GM12878 (cell line): ENCODE data around the gene SLC13A3. TPM values are rescaled to one million over a fixed set of nuclear protein-coding genes. Genes with fewer than 3 reads are reported as not detected.

Source experiments
- ATAC-seq: fragments of 200-7000 bp; cut with Tn5 transposase; 3 replicates; pipeline ENCODE4 v1.9.1; 2020; ENCODE audit warnings: mild to moderate bottlenecking, moderate library complexity
- BruUV-seq: library from RNA; stranded (reverse); fragments of 400-500 nt; replicated peaks from 2 replicates; lab custom pipeline; 2021; lab: Mats Ljungman, UMichigan
- CTCF ChIA-PET: fragments of 300-600 bp; sonication (Branson Sonifier 250); formaldehyde crosslinking; extraction: SDS; loops from one replicate; lab custom pipeline; 2021; ENCODE audit warnings: inconsistent platforms; lab: Yijun Ruan, JAX
- POLR2A ChIA-PET: fragments of 350-600 bp; formaldehyde crosslinking; extraction: SDS; loops from one replicate; lab custom pipeline; 2021; ENCODE audit warnings: inconsistent platforms; lab: Charles Lee
- RAD21 ChIA-PET: fragments of 300-600 bp; sonication (Branson Sonifier 250); formaldehyde crosslinking; loops from one replicate; lab custom pipeline; 2023; ENCODE audit warnings: antibody characterized with exemption; ENCODE audit not compliant: unreplicated experiment; lab: Charles Lee
- SMC1A ChIA-PET: fragments of 300-600 bp; sonication (Branson Sonifier 250); formaldehyde crosslinking; loops from one replicate; lab custom pipeline; 2023; ENCODE audit not compliant: unreplicated experiment, uncharacterized antibody; lab: Charles Lee
- DNase-seq: peaks from one replicate; pipeline ENCODE4 v3.0.0-alpha.2; 2011; ENCODE audit warnings: low read depth, low spot score
- FAIRE-seq: peaks from 3 replicates; lab custom pipeline; 2011; peaks lifted over from hg19 to GRCh38; lab: Jason Lieb, UNC
- H2AFZ ChIP-seq: 2 replicates; pipeline ENCODE4 v1.6.0; 2011; ENCODE audit warnings: low read depth, low read length, control low read depth; ENCODE audit not compliant: control insufficient read depth
- H3K27ac ChIP-seq: 2 replicates; pipeline ENCODE4 v1.5.1; 2011; ENCODE audit warnings: control low read depth; ENCODE audit not compliant: control insufficient read depth, insufficient read depth
- H3K27me3 ChIP-seq, 2 experiments: replicated peaks in 1 of 2; 2 replicates each; pipeline versions ENCODE4 v1.6.0 to v1.6.1; 2011; ENCODE audit warnings: low read length in 1 of 2; ENCODE audit not compliant: control insufficient read depth in 2 of 2, insufficient read depth in 2 of 2
- H3K36me3 ChIP-seq, 2 experiments: 2 replicates each; pipeline ENCODE4 v1.5.1; 2011; ENCODE audit warnings: low read length in 1 of 2; ENCODE audit not compliant: control insufficient read depth in 2 of 2, insufficient read depth in 2 of 2
- H3K4me1 ChIP-seq: 2 replicates; pipeline ENCODE4 v1.6.1; 2011; ENCODE audit warnings: mild to moderate bottlenecking, low read length, moderate library complexity, mixed read lengths; ENCODE audit not compliant: control insufficient read depth, insufficient read depth
- H3K4me2 ChIP-seq: 2 replicates; pipeline ENCODE4 v1.6.0; 2011; ENCODE audit warnings: control low read depth; ENCODE audit not compliant: control insufficient read depth, insufficient read depth
- H3K4me3 ChIP-seq: fragments of 200-600 bp; sonication (generic); 2 replicates; pipeline ENCODE4 v1.5.1; 2016
- H3K79me2 ChIP-seq: 2 replicates; pipeline ENCODE4 v1.6.0; 2011; ENCODE audit warnings: low read length; ENCODE audit not compliant: control insufficient read depth, insufficient read depth
- H3K9ac ChIP-seq: 2 replicates; pipeline ENCODE4 v1.8.0; 2011; ENCODE audit warnings: low read length, control low read depth, mixed read lengths; ENCODE audit not compliant: control insufficient read depth, insufficient read depth
- H3K9me3 ChIP-seq: replicated peaks from 3 replicates; pipeline ENCODE4 v1.5.1; 2011; ENCODE audit warnings: mild to moderate bottlenecking, low read length; ENCODE audit not compliant: control insufficient read depth, insufficient read depth
- H4K20me1 ChIP-seq: 2 replicates; pipeline ENCODE4 v1.6.0; 2011; ENCODE audit not compliant: control insufficient read depth, insufficient read depth
- E2F4 ChIP-seq: IDR thresholded peaks from 2 replicates; pipeline ENCODE4 v1.6.1; 2012; ENCODE audit warnings: low read depth, low read length, improper control_type of control experiment
- E4F1 ChIP-seq: fragments of 450-650 bp; IDR thresholded peaks from 2 replicates; pipeline ENCODE4 v1.6.1; 2018; ENCODE audit warnings: borderline replicate concordance, mild to moderate bottlenecking; ENCODE audit not compliant: partially characterized antibody
- EGR1 ChIP-seq, 2 experiments: IDR thresholded peaks; 1 replicate in 1 of 2; 2 replicates in 1 of 2; pipeline ENCODE4 v1.6.1; 2011 to 2012; ENCODE audit warnings: low read depth in 2 of 2, low read length in 2 of 2, borderline replicate concordance in 1 of 2, mild to moderate bottlenecking in 1 of 2, moderate library complexity in 1 of 2
- JUND ChIP-seq: IDR thresholded peaks from 2 replicates; pipeline ENCODE4 v1.6.1; 2012; ENCODE audit warnings: low read depth, mild to moderate bottlenecking, low read length, improper control_type of control experiment, moderate library complexity
- POLR2AphosphoS2 ChIP-seq: IDR thresholded peaks from 2 replicates; pipeline ENCODE4 v1.6.1; 2011; ENCODE audit warnings: low read depth, mild to moderate bottlenecking, low read length, improper control_type of control experiment, moderate library complexity
- RFX5 ChIP-seq: IDR thresholded peaks from 2 replicates; pipeline ENCODE4 v1.6.1; 2011; ENCODE audit warnings: low read depth, low read length, improper control_type of control experiment
- ZNF207 ChIP-seq: fragments of 450-650 bp; IDR thresholded peaks from 2 replicates; pipeline ENCODE4 v1.6.1; 2014; ENCODE audit warnings: antibody characterized with exemption, mild to moderate bottlenecking, borderline replicate concordance
- ZSCAN29 ChIP-seq: fragments of 450-650 bp; IDR thresholded peaks from 2 replicates; pipeline ENCODE4 v1.6.1; 2017; ENCODE audit warnings: mild to moderate bottlenecking, moderate library complexity
- WGBS: methylation state at CpG from one replicate; pipeline ENCODE4 v1.1.6; 2016; ENCODE audit warnings: low lambda C conversion rate; ENCODE audit not compliant: insufficient replicate concordance, insufficient coverage; ENCODE audit errors: missing lambda C conversion rate; 5-methylcytosine and 5-hydroxymethylcytosine counted together
- in situ Hi-C: fragments of 300-500 bp; cut with MboI; formaldehyde crosslinking; loops from 9 replicates; pipeline ENCODE4 v1.14.3; 2018; ENCODE audit warnings: mixed read lengths
- intact Hi-C: fragments of 100-400 bp; cut with micrococcal nuclease; formaldehyde crosslinking; loops from one replicate; pipeline ENCODE4 v1.14.2; 2022; ENCODE audit not compliant: unreplicated experiment
- polyA plus RNA-seq, 11 experiments: library from polyadenylated mRNA; depleted of rRNA in 4 of 11; unstranded in 6 of 11; stranded (reverse) in 5 of 11; fragments of >200 nt; fragmentation: Nextera tagmentation in 4 of 11; fragmentation: Illumina TruSeq in 1 of 11; extraction: Ambion mirVana in 4 of 11; extraction: Trizol in 1 of 11; gene quantifications; 1 replicate in 1 of 11; 2 replicates in 10 of 11; pipeline versions ENCODE4 v1.2.1 to v1.2.3, GENCODE V29; 2011 to 2016; ENCODE audit warnings: inconsistent platforms in 2 of 11, missing spikeins in 2 of 11, low read depth in 1 of 11
- total RNA-seq, 4 experiments: library from RNA; depleted of rRNA in 3 of 4; stranded (reverse); fragments of >200 nt in 3 of 4; fragmentation: Illumina TruSeq in 1 of 4; extraction: Trizol in 1 of 4; gene quantifications; 2 replicates each; pipeline versions ENCODE4 v1.2.1 to v1.2.3, GENCODE V29; 2013 to 2021

Gene SLC13A3
- total and polyA plus RNA-seq, 10 of the 15 experiments (the other 5 are each of a cell fraction or from before 2014, with no cell fraction given) = 0.03 to 0.76 (median 0.07) TPM; not detected in 4

- intact Hi-C loops (no loop called here), in situ Hi-C loops (no loop called here)
- Histone ChIP-seq H2AFZ (no peak overlapping the region), H3K27me3 (no peaks in the 10 kb centered on the region), H3K79me2 (no peaks in the 10 kb centered on the region), H3K4me2 (no peak overlapping the region), H4K20me1 (no peaks in the 10 kb centered on the region), H3K27ac (no peak overlapping the region), H3K36me3 (no peaks in the 10 kb centered on the region), H3K4me3 (no peak overlapping the region), H3K9ac (no peak overlapping the region), H3K9me3 (no peaks in the 10 kb centered on the region), H3K4me1 (no peaks in the 10 kb centered on the region)
- CTCF ChIA-PET = interaction anchor here (0.6 kb wide), 1 partner anchor 91 kb away, joined by 3 read pairs; no protein-coding TSS in a partner anchor
- no peak for DNase-seq
- POLR2A ChIA-PET = no interaction called here
- RAD21 ChIA-PET = no interaction called here
- 21% methylated on average over 5 of the region's 5 CpGs for WGBS
- SMC1A ChIA-PET = no interaction called here
- TF ChIP-seq EGR1 (IDR thresholded peaks at IDR 0.05; ENCODE audit: borderline replicate concordance in 1 of 2, low read depth in 2 of 2, low read length in 2 of 2) (no peak), RFX5 (no peak), ZSCAN29 (no peak), E4F1 (no peak), POLR2AphosphoS2 (no peak), ZNF207 (no peak), JUND (no peak), E2F4 (no peak)
- FAIRE-seq = no peak
- no TSS peak for BruUV-seq
- ATAC-seq = no peak
Measured at GRCh38 chr20:46635514-46636136, 15.6 kb downstream of the SLC13A3 start.
